Smooth muscle cell (in vitro differentiated cells): Measurements from ENCODE around the gene SCGB1D2. TPM values are rescaled to one million over a fixed set of nuclear protein-coding genes. Genes with fewer than 3 reads are reported as not detected.

Experiments
- DNase-seq: peaks from one replicate; lab custom pipeline; 2025; ENCODE audit not compliant: unreplicated experiment; lab: John Stamatoyannopoulos, UW
- H2AFZ ChIP-seq: fragments of 200-600 bp; sonication (generic); 2 replicates; pipeline ENCODE4 v1.6.0; 2016; ENCODE audit warnings: antibody characterized with exemption, low read depth, mild to moderate bottlenecking
- H3F3A ChIP-seq: fragments of 200-600 bp; sonication (generic); 2 replicates; pipeline ENCODE4 v1.6.0; 2017; ENCODE audit warnings: antibody characterized with exemption, low read depth
- H3K27ac ChIP-seq: fragments of 200-600 bp; sonication (generic); 2 replicates; pipeline ENCODE4 v1.5.1; 2016; ENCODE audit warnings: low read depth, mild to moderate bottlenecking
- H3K27me3 ChIP-seq: fragments of 200-600 bp; sonication (generic); 2 replicates; pipeline ENCODE4 v1.6.1; 2016; ENCODE audit warnings: low read depth, mild to moderate bottlenecking
- H3K36me3 ChIP-seq: fragments of 200-600 bp; sonication (generic); 2 replicates; pipeline ENCODE4 v1.5.1; 2016; ENCODE audit warnings: low read depth
- H3K4me1 ChIP-seq: fragments of 200-600 bp; sonication (generic); 2 replicates; pipeline ENCODE4 v1.5.1; 2016; ENCODE audit warnings: low read depth
- H3K4me2 ChIP-seq: fragments of 200-600 bp; sonication (generic); 2 replicates; pipeline ENCODE4 v1.6.0; 2016; ENCODE audit warnings: mild to moderate bottlenecking
- H3K4me3 ChIP-seq: fragments of 200-600 bp; sonication (generic); 2 replicates; pipeline ENCODE4 v1.5.1; 2016; ENCODE audit warnings: mild to moderate bottlenecking
- H3K79me2 ChIP-seq: fragments of 200-600 bp; sonication (generic); 2 replicates; pipeline ENCODE4 v1.6.0; 2016; ENCODE audit warnings: low read depth, mild to moderate bottlenecking
- H3K9ac ChIP-seq: fragments of 200-600 bp; sonication (generic); 2 replicates; pipeline ENCODE4 v1.6.0; 2016; ENCODE audit warnings: low read depth
- H3K9me3 ChIP-seq: fragments of 200-600 bp; sonication (generic); replicated peaks from 2 replicates; pipeline ENCODE4 v1.5.1; 2016; ENCODE audit warnings: low read depth
- H4K20me1 ChIP-seq: fragments of 200-600 bp; sonication (generic); 2 replicates; pipeline ENCODE4 v1.6.0; 2016; ENCODE audit warnings: low read depth
- CTCF ChIP-seq: fragments of 200-600 bp; sonication (generic); IDR thresholded peaks from 2 replicates; pipeline ENCODE4 v1.5.1; 2017; ENCODE audit warnings: borderline replicate concordance, mild to moderate bottlenecking, antibody characterized with exemption; ENCODE audit not compliant: insufficient read depth, poor library complexity, severe bottlenecking
- WGBS: methylation state at CpG from one replicate; pipeline ENCODE4 v1.1.7; 2016; ENCODE audit warnings: low lambda C conversion rate; 5-methylcytosine and 5-hydroxymethylcytosine counted together
- polyA plus RNA-seq: library from polyadenylated mRNA; unstranded; fragments of >200 nt; fragmentation: Nextera tagmentation; extraction: Ambion mirVana; gene quantifications from 2 replicates; pipeline ENCODE4 v1.2.1, GENCODE V29; 2016
- total RNA-seq: library from RNA; depleted of rRNA; stranded (reverse); fragments of >200 nt; gene quantifications from 2 replicates; pipeline ENCODE4 v1.2.3, GENCODE V29; 2014

SCGB1D2 gene
- total and polyA plus RNA-seq, 2 experiments from 2014 or later, result not detected

- no peaks in the 10 kb centered on the region for H3F3A ChIP-seq
- no peak for DNase-seq
- H3K27ac ChIP-seq, result no peak overlapping the region
- H3K4me2 ChIP-seq, result no peak overlapping the region
- H3K9ac ChIP-seq, result no peak overlapping the region
- no peaks in the 10 kb centered on the region for H3K9me3 ChIP-seq
- H3K4me1 ChIP-seq, result no peaks in the 10 kb centered on the region
- no peak overlapping the region for H2AFZ ChIP-seq
- TF ChIP-seq CTCF, result no peak
- 90% methylated on average over 7 of the region's 7 CpGs for WGBS
- no peak overlapping the region for H3K4me3 ChIP-seq
- no peaks in the 10 kb centered on the region for H4K20me1 ChIP-seq
- H3K36me3 ChIP-seq, result no peaks in the 10 kb centered on the region
- peaks cover 11% of the 10 kb centered on the region for H3K27me3 ChIP-seq
- no peaks in the 10 kb centered on the region for H3K79me2 ChIP-seq
These were observed 31.8 kb downstream of the SCGB1D2 start for GRCh38 chr11:62273789-62274275.

- no peak for TF ChIP-seq CTCF
These were observed 38.4 kb downstream of the SCGB1D2 start for GRCh38 chr11:62280452-62280851.

More at GRCh38 chr11:62280452-62280851, 38.4 kb downstream of the SCGB1D2 start:
- Histone ChIP-seq H3K27me3 (no peaks in the 10 kb centered on the region), H3K9ac (no peak overlapping the region), H3F3A (no peaks in the 10 kb centered on the region), H3K27ac (no peak overlapping the region), H3K9me3 (peaks cover 4% of the 10 kb centered on the region), H3K4me1 (no peaks in the 10 kb centered on the region), H3K36me3 (no peaks in the 10 kb centered on the region), H3K4me2 (no peak overlapping the region), H3K4me3 (no peak overlapping the region), H4K20me1 (no peaks in the 10 kb centered on the region), H3K79me2 (no peaks in the 10 kb centered on the region), H2AFZ (no peak overlapping the region)
- no peak for DNase-seq

Other genes starting within 250 kb of the SCGB1D2 start
- 16.0 and 25.7 TPM in 2 replicates for gene INCENP, start 118.2 kb upstream of the SCGB1D2 start, total RNA-seq
- 2.3 and 4.1 TPM in 2 replicates for gene INCENP, start 118.2 kb upstream of the SCGB1D2 start, polyA plus RNA-seq
- not detected in 2 replicates for gene SCGB1D1, start 52.0 kb upstream of the SCGB1D2 start, total RNA-seq
- not detected in 2 replicates for gene SCGB1D1, start 52.0 kb upstream of the SCGB1D2 start, polyA plus RNA-seq
- gene SCGB2A1, start 33.6 kb upstream of the SCGB1D2 start, total RNA-seq, result not detected in 2 replicates
- gene SCGB2A1, start 33.6 kb upstream of the SCGB1D2 start, polyA plus RNA-seq, result not detected in 2 replicates
- gene SCGB2A2, start 27.9 kb downstream of the SCGB1D2 start, total RNA-seq, result not detected in 2 replicates
- not detected in 2 replicates for gene SCGB2A2, start 27.9 kb downstream of the SCGB1D2 start, polyA plus RNA-seq
- not detected in 2 replicates for gene SCGB1D4, start 56.8 kb downstream of the SCGB1D2 start, total RNA-seq
- not detected in 2 replicates for gene SCGB1D4, start 56.8 kb downstream of the SCGB1D2 start, polyA plus RNA-seq
- 0.22 and 1.4 TPM in 2 replicates for gene ASRGL1, start 95.2 kb downstream of the SCGB1D2 start, total RNA-seq
- gene ASRGL1, start 95.2 kb downstream of the SCGB1D2 start, polyA plus RNA-seq, result 0.97 and 2.8 TPM in 2 replicates
- gene SCGB1A1, start 176.8 kb downstream of the SCGB1D2 start, total RNA-seq, result not detected in 2 replicates
- gene SCGB1A1, start 176.8 kb downstream of the SCGB1D2 start, polyA plus RNA-seq, result not detected in 2 replicates